Measurements from ENCODE around the gene FAU.

Gene FAU

DNA sequence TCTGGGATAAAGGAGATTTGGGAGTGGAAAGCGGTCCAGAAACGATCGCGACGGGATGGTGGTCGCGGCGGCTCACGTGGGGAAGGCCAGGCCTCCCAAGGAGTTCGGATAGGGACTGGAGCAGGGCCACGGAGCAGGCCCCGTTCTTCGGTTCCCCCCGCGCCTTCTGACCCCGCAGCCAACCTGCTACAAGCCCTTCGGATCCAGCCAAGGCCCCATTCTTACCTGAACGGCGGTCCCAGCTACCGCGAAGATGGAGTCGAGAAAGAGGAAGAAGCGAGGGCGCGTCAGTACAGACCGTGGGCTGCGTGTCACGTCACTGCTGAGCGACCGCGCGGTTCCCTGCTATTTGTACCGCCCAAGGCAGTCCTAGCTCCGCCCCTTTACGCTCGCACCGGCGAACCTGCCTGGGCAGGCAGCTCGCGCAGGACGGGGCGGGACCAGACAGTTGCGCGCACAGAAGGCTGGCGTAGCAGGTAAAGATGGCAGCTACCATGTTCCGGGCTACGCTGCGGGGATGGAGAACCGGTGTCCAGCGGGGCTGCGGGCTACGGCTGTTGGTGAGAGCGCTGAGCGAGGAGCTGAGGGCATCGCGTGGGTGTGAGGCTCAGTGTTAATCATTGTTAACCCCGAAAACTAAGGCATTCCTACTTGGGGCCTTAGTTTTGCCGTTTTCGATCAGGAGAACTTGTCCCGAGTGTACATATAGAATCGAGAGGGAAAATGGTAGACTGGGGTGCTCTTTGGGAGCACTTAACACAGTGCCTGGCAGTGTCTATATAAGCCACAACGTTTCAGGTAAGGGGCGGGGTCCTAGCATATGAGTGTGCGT is at the start of gene FAU, which contains the start of gene MRPL49:
FAU (minus strand) TSS at position 270 of the 832 bp plus-strand sequence. CDS start 321 bp downstream, outside the sequence.
MRPL49 (plus strand) TSS at position 457 of the 832 bp plus-strand sequence; CDS start at position 483, 26 bp downstream.
- peak; percentile 63 to 98 (median 91) for DNase-seq

DNA sequence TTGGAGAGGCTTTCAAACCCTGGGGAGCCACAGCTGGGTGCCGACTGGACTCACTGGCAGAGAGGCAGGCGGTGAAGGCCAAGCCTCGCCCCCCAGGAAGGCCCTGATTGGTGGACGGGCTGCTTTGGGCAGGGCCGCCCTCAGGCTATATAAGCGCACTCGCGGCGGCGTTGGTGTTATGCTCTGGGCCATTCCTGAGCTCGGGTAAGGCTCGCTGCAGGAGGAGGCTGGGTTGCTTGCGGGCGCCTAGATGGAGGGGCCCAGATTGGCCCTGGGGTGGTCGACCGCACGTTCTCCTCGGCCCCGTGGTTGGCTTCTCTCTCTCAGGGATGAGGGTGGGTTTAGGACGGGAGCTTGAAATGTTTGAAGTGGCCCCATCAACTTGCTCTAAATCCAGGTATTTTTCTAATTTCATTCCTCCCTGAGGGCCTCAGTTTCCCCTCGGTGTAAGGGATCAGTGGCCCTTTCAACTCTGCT is 48.2 kb upstream of the FAU start, which contains the start of gene SPDYC:
SPDYC (plus strand) TSS at position 176 of the 477 bp plus-strand sequence. CDS start 1,125 bp downstream, outside the sequence.
- no peak for DNase-seq

DNA sequence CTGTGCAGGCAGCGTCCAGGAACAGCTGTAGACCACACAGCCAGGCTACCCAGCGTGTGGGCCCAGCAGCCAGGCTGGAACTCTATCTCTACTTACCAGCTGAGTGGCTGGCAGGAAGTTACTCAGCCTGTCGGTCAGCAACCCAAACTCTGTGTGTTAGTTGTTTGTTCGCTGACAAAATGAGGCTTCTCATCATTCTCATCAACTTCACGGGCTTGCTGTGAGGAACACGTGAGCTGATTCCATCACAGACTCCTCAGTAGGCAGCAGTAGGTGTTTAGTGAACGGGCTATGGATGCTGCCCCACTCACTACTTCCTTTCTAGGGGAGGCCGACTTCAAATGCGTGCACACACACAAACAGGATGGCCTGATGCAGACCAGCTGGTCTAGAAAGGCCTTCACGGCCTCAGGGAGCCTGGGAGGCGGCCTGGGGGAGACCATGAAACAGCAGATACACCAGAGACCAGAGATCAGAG is 47.3 kb upstream of the FAU start:
- no peak for DNase-seq

DNA sequence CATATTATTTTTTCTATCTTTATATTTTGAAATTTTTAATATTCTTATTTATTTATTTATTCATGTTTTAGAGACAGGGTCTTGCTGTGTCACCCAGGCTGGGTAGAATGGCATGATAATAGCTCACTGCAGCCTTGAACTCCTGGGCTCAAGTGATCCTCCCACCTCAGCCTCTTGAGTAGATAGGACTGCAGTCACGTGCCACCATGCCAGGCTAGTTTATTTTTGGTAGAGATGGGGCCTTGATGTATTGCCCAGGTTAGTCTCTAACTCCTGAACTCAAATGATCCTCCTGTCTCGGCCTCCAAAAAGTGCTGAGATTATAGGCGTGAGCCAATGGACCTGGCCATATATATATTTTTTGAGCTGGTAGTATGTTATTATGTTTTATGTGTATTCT is 45.7 kb upstream of the FAU start:
- no peak for DNase-seq

DNA sequence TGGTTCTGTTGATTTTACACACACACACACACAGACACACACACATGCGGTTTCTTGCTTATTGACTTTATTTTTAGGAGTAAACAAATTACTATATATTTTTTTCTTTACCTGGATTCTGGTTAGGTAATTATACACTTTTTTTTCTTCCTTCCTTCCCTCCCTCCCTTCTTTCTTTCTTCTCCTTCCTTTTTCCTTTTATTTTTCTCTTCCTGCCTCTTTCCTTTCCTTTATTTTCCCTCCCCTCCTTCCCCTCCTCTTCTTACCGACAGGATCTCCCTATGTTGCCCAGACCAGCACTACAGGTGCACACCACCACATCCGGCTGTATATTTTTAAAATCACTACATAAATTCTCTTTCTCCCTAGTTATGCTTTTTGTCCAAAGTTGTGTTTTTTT is 45.0 kb upstream of the FAU start:
- DNase-seq, result no peak

DNA sequence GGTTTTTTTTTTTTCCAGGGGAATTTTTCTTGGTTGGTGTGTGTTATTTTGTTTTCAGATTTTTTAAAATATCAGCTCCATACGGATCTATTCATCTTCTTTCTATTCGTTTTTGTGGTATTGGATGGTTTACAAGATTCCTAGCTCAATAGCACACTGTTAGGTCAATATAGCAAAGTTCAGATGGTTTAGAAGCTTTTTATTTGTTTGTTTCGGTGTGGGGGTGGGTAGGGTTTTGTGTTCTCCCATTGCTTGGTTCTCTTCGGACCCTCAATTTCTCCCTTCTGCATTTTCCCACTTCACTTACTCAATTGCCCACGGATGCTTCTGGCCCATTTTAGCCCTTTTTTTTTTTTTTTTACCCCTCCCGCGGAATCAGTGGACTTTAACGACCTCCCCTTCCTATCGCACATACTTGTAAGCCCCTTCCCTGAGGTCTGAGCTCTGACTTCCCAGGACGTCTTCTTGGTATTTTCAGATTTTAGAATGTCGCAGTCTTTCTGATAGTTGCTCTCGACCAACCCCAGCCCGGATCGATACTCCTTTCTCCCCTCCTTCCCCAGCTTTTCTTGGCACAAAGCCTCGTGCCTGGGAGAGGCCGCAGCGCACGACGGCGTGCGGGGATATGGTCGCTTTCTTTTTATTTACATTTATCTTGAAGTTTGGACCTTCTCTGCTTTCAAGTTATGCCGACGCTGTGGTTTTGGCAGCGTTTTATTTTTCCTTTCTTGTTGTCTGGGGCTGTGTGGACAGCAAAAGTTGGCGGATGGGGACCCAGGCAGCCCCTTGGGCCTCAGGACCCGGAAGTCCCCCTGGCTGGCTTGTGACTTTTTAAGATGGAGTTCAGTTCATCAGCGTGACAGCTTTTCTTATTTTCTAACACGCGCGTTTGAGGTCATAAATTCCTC is 43.7 kb upstream of the FAU start:
- no peak for DNase-seq

DNA sequence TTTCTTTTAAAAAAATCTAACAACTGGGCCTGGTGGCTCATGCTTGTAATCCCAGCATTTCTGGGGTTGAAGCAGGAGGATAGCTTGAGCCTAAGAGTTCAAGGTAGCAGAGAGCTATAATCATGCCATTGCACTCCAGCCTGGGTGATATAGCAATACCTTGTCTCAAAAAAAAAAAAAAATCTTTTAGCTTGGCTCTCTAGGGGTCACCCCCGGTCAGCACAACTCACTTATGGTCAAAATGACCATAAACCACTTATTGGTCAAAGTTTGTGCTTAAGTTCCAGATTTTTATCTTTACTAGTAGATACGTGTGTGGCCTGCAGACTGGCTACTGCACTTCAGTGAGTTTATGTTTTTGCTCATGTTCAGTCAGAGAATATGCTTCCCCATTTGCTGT is 41.8 kb upstream of the FAU start:
- no peak for DNase-seq

DNA sequence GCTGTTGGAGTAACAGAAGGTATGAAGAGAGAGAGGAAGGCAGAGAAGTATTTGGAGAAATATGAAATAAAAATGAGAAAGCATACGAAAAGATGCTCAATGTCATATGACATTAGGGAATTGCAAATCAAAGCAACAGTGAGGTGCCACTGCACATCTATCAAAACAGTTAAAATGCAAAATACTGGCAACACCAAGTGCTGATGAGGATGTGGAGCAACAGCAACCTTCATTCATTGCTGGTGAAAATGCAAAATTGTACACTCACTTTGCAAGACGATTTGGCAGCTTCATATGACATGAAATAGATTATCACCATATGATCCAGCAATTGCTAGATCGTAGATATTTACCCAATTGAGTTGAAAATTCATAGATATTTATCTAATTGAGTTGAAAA is 38.7 kb upstream of the FAU start:
- no peak for DNase-seq

DNA sequence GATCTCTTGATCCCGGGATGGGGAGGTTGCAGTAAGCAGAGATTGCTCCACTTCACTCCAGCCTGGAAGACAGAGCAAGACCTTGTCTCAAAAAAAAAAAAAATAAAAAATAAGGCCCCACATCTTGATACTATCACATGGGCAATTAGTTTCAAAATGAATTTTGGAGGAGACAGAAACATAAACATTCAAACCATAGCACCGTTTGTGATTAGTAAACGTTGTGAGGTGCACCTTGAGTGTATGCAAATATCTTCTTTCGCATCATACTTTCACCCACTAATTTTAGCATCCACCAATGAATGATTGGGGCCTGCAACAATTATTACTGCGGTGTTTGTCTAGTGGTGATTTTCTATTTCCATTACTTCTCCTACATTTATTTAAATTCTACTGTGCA is 37.1 kb upstream of the FAU start:
- DNase-seq, result no peak

DNA sequence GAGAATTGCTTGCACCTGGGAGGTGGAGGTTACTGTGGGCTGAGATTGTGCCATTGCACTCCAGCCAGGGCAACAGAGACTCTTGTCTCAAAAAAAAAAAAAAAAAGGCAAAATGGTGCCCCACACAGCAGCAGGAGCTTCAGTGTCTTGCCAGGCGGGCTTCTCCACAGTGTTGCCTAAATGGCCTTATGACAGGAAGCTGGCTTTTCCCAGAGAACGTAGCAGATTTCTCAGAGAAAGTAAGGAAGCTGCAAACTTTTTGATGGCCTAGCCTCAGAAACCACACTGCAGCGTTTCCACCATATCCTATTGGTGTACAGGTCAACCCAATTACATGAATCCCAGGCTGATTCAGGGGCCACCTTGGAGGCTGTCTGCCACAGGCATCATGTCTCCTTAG is 35.4 kb upstream of the FAU start:
- no peak for DNase-seq

DNA sequence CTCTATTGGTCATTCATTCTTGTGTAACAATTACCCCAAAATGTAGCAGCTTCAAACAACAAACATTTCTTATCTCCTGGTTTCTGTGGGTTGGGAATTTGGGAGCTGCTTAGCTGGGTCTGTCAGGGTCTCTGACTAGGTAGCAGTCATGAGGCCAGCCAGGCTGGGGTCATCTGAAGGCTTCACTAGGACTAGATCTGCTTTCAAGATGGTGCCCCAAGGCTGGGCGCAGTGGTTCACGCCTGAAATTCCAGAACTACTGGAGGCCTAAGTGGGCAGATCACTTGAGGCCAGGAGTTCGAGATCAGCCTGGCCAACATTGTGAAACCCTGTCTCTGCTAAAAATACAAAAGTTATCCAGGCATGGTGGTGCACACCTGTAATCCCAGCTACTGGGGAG is 35.0 kb upstream of the FAU start:
- no peak for DNase-seq

DNA sequence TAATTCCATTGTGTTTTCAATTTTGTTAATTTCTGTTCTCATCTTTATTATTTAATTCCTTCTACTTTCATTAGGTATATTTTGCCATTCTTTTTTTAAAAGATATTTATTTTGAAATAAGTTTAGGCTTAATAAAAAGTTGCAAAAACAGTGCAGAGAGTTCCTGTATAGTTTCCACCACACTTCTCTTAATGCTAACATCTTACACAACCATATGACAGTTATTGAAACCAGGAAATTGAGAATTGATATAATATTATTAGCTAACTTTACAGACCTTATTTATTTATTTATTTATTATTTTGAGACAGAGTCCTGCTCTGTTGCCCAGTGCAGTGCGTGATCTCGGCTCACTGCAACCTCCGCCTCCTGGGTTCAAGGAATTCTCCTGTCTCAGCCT is 34.3 kb upstream of the FAU start:
- no peak for DNase-seq

DNA sequence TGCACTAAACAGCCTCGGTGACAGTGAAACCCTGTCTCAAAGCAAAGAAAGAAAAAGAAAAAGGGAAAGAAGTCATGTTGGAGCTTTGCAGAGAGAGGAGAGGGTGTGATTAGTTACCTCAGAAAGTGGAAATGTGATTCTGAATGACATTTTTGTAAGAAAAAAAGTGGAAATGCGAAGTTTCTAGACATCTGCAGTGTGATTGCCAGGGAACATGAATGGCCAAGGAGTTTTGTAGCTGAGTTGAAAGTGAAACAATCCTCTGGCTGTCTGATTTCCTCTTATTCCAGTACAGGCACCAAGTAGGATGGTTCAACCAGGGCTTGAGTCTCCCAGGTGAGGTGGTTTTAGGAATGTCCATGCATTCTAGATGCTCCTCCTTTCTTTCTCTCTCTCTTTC is 30.2 kb upstream of the FAU start:
- DNase-seq, result no peak

DNA sequence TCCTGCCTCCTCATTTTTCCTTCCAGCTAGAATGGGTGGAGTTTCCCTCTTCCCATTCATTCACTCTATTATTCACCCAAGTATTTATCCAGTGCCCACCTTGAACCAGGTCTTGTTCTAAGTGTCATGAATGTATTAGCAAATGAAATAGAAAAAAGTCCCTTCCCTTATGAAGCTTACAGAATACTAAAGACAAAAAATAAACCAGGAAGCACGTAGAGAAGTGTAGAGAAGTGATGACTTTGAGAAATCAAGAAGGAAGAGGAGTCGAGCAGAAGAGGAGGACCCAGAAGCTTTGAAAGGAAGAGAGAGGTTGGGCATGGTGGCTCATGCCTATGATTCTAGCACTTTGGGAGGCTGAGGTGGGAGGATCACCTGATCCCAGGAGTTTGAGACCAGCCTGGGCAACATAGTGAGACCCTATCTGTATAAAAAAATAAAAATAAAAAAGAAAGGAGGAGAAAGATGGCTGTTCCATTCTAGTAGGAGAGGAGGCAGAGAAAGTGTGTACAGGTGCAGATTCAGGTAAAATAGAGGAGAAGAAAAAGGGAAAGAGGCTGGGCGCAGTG is 29.5 kb upstream of the FAU start:
- no peak for DNase-seq

DNA sequence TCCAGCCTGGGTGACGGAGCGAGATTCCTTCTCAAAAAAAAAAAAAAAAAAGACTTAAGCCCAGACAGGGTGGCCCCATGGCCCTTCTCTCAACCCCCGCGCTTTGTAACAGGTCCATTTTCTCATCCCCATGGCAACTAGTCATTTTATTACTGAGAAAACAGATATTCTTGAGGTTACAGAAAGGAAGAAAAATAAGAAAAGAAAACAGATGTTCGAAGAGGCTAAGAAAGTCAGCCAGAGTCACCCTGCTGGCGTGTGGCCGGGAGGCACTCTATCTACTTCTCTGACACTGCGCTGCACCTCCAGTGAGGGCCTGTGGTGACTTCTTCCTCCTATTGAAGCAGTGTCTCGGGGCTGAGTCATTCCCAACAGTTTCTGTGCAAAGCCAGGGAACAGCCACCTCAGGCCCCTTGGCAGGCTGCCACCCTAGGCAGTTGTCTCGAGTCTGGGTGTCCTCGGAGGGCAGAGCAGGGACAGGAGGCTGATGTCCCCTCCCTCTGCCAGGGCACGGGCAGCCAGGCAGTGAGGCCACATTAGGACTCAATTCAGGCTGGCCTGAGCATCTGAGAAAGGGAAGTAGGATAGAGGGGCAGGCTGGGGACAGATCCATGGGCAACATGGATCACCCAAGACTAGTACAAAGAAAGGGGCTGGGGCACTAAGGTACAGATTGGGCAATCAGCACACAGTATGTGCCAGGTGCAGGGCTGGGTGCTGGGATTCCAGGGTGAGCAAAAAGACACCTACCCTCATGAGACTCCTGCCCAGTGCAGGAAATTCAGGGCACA is 28.8 kb upstream of the FAU start:
- DNase-seq, result peak in 47 of 56 donors; percentile 8 to 77 (median 46)

DNA sequence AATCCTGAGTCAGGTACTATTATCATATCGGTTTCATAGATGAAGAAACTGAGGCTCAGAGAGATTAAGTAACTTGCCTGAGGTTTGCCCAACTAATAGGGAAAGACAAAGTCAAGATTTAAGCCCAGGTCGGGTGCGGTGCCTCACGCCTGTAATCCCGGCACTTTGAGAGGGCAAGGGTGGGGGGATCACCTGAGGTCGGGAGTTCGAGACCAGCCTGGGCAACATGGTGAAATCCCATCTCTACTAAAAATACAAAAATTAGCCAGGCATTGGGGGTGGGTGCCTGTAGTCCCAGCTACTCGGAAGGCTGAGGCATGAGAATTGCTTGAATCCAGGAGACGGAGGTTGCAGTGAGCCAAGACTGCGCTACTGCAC is 28.2 kb upstream of the FAU start:
- DNase-seq, result peak in 1 of 56 donors; percentile 20

DNA sequence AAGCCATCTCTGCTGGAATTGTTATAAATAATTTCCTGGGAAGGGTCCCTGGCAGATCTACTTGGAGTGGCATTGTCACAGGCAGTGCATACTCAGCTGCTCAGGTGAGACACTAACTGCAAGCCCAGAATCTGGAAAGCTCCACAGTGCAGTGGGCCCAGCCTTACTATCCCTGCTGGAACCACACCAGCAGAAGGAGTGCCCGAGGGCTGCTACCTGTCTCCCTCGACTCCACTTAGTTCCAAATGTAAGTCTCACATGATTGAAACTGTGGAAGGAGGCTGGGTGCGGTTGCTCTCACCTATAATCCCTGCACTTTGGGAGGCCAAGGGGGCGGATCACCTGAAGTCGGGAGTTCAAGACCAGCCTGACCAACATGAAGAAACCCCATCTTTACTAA is 26.7 kb upstream of the FAU start:
- DNase-seq, result no peak

DNA sequence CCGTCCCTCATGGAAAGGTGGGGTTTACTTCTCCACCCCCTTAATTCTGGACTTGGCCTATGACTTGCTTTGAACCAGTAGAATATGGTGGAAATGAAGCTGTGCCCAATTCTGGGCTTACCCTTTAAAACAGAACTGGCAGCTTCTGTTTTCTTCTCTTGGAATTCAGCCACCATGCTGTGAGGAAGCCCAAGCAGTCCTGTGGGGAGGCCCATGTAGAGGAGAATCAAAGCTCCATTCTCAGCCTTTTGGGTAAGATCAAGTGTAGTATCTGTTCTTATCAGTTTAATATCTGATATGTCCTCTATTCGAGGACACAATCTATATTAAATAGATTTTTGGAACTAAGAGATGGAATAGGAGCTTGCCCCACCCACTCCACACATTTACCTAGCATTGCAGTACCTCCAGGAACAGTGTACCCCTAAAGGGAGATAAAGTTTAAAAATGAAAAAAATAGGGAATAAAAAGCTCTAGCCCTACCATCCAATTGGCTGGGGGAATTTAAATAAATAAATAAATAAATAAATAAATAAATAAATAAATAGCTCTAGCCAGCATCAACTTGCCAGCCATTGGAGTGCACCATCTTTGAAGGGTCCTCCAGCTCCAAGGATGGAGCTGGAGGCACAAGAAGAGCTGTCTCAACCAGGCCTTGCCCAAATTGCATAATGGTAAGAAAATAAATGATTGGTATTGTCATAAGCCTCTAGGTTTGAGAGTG is 25.6 kb upstream of the FAU start:
- DNase-seq, result no peak

DNA sequence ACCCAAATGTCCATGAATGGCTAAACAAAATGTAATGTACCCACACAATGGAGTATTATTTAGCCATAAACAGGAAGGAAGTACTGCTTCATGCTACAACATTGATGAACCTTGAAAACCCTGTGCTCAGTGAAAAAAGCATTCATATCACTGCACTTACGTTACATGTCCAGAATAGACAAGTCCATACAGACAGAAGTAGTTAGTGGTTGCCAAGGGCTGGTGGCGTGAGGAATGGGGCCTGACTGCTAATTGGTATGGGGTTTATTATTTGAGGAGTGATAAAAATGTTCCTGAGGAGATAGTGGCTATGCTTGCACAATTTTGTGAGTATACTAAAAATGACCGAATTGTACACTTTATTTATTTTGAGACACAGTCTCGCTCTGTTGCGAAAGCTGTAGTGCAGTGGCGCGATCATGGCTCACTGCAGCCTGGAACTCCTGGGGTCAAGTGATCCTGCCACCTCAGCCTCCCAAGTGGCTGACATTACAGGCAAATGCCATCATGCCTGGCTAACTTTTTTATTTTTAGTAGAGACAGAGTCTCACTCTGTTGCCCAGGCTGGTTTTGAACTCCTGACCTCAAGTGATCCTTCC is 20.1 kb upstream of the FAU start:
- no peak for DNase-seq

All from amygdala (tissue), 56 donors.